ENCODE measurements around the gene FRA10AC1.

The FRA10AC1 gene

DNA sequence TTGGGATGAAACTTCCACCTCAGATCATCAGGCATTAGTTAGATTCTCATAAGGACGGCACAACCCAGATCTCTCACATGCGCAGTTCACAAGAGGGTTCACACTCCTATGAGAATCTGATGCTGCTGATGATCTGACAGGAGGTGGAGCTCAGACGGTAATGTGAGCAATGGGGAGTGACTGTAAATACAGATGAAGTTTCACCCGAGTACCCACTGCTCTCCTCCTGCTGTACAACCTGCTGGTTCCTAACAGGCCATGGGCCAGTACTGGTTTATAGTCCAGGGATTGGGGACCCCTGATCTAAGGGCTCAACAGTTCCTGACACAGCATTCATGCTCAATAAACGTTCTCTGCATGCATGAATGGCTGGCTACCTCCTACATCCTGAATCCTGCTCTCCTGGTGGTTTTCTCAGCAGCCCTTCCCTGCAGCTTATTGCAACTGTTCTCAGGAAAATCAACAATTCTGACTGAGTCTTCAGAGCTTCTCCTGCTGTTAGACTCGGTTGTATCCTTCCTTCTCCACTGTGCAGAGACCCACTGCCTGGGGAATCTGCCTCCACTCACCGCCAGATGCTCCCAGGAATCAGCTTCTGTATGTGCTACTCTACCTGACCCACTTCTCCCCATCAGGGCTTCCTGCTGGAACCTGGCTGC lies 72.6 kb downstream of the FRA10AC1 start:
- no peak for DNase-seq (ENCODE audit: low spot score)

DNA sequence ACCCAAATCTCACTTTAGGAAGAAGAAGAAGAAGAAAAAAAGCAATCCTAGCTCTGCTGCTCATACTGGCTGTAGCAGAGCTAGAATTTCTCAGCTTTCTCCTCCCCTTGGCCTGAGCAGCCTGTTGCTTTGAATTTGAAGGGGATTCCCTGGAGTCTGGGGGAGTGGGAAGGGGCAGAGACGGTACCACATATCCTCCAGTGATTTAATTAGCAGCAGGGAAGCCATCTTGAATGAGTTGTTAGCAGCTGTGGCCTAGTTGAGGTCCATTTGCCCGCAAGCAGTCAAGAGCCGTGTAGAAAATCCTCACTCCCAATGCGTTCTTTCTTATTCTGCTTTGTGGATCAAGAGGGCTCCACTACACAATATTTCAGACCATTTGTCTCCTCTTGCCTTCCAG lies 73.5 kb downstream of the FRA10AC1 start:
- no peak for DNase-seq (ENCODE audit: low spot score)

DNA sequence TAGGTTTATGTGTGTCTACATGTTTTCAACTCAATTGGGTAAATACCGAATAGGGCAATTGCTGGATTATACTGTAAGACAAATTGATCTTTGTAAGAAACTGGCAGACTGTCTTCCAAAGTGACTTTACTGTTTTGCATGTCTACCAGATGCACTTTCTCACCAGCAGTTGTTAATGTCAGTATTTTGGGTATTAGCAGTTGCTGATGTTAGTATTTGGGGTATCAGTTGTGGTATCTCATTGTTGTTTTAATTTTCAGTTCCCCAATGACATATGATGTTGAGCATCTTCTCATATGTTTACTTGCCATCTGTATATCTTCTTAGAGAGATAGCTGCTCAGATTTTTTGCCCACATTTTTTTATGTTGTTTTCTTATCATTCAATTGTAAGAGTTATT lies 79.5 kb downstream of the FRA10AC1 start:
- no peak for DNase-seq (ENCODE audit: low spot score)

DNA sequence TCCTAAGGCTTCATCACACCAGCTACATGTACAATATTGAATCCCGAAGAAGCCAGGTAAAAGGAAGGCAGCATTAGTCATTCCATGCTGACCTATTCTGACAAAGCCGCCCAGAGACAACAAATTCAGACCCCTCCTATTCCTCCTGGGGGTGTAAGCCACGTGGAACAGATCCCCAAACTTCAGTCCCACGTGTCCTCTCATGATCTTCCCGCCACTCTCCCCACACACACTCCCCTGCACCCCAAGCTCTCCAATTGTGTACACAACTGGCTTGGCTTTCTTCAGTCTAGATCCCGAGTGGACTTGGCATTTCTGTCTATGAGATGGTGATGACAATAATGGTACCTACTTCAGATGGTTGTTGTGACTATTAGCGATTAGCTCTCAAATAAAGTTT lies 81.5 kb downstream of the FRA10AC1 start:
- no peak for DNase-seq (ENCODE audit: low spot score)

All from HuH-7.5 (cell line).